HEK293T (cell line): ENCODE data around the gene TNFAIP8L2.
"Not testable (repeated sequence)": the region's sequence is repeated elsewhere in the genome, so short reads cannot be mapped to it uniquely, and the experiment has no call there.

Source experiments
- ARNT ChIP-seq: fragments of 450-650 bp; IDR thresholded peaks from 2 replicates; pipeline ENCODE4 v1.6.1; 2017; ENCODE audit warnings: mild to moderate bottlenecking
- BHLHE40 ChIP-seq: fragments of 450-650 bp; IDR thresholded peaks from 2 replicates; pipeline ENCODE4 v1.6.1; 2016; ENCODE audit warnings: mild to moderate bottlenecking, moderate library complexity, borderline replicate concordance
- ELF4 ChIP-seq: fragments of 450-650 bp; IDR thresholded peaks from 2 replicates; pipeline ENCODE4 v1.6.1; 2017; ENCODE audit warnings: antibody characterized with exemption
- FOXA1 ChIP-seq: fragments of 450-650 bp; IDR thresholded peaks from 2 replicates; pipeline ENCODE4 v1.6.1; 2016; ENCODE audit warnings: mild to moderate bottlenecking
- FOXM1 ChIP-seq: fragments of 450-650 bp; IDR thresholded peaks from 2 replicates; pipeline ENCODE4 v1.6.1; 2017; ENCODE audit warnings: mild to moderate bottlenecking, borderline replicate concordance
- HDGF ChIP-seq: fragments of 450-650 bp; IDR thresholded peaks from 2 replicates; pipeline ENCODE4 v1.6.1; 2017; ENCODE audit warnings: antibody characterized with exemption, borderline replicate concordance
- SP1 ChIP-seq: fragments of 450-650 bp; IDR thresholded peaks from 2 replicates; pipeline ENCODE4 v1.6.1; 2017
- TF ChIP-seq, protein P1 (sequence below): fragments of 450-650 bp; IDR thresholded peaks from 2 replicates; pipeline ENCODE4 v1.6.1; 2016

DNA sequence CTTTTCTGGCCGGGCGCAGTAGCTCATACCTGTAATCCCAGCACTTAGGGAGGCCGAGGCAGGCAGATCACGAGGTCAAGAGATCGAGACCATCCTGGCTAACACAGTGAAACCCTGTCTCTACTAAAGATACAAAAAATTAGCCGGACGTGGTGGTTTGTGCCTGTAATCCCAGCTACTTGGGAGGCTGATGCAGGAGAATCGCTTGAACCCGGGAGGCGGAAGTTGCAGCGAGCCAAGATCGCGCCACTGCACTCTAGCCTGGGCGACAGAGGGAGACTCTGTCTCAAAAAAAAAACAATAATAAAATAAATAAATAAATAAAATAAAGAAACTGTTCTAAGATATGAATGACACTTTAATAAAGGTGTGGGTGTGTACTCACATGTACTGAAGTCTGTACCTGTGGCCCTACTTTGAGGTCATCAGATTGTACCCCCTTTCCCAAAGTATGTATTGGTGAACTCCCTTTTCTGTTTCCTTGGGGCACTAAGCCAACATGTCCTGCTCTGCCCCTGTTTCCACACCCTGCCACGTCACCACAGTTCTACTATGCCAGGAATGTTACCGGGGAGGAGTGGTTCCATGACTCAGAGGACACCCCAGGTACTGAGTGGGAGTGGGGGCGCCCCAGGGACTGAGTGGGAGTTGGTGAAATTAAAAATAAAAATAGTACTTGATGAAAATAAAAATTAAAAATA, 38.6 kb downstream of the TNFAIP8L2 start:
- not testable (repeated sequence) for TF ChIP-seq HDGF, SP1, ELF4, BHLHE40, ARNT, FOXM1, FOXA1
- TF ChIP-seq, protein P1, sequence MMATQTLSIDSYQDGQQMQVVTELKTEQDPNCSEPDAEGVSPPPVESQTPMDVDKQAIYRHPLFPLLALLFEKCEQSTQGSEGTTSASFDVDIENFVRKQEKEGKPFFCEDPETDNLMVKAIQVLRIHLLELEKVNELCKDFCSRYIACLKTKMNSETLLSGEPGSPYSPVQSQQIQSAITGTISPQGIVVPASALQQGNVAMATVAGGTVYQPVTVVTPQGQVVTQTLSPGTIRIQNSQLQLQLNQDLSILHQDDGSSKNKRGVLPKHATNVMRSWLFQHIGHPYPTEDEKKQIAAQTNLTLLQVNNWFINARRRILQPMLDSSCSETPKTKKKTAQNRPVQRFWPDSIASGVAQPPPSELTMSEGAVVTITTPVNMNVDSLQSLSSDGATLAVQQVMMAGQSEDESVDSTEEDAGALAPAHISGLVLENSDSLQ: not testable (repeated sequence)
